GM18507 (cell line): Measurements from ENCODE around the gene CARD19.

Source experiments
- DNase-seq: peaks from one replicate; pipeline ENCODE4 v3.0.0; 2011; ENCODE audit warnings: low read depth; ENCODE audit not compliant: insufficient read length; ENCODE audit errors: extremely low spot score
- FAIRE-seq: peaks from 2 replicates; lab custom pipeline; 2011; peaks lifted over from hg19 to GRCh38; lab: Jason Lieb, UNC

Gene CARD19

GRCh38 chr9:93085676-93086075, 10.3 kb upstream of the CARD19 start:
- peak; percentile 58 for FAIRE-seq
- DNase-seq, result no peak

- FAIRE-seq (no peak), DNase-seq (no peak)
These were observed 9.4 kb upstream of the CARD19 start for GRCh38 chr9:93086447-93087224.

- no peak for DNase-seq
These were observed 7.9 kb upstream of the CARD19 start for GRCh38 chr9:93087971-93088655.

GRCh38 chr9:93088656-93089015, 7.4 kb upstream of the CARD19 start:
- FAIRE-seq, result no peak
- DNase-seq, result no peak

More at GRCh38 chr9:93087971-93088655, 7.9 kb upstream of the CARD19 start:
- FAIRE-seq, result no peak

- DNase-seq (no peak), FAIRE-seq (no peak)
These were observed 7.0 kb upstream of the CARD19 start for GRCh38 chr9:93089024-93089423.

- no peak for DNase-seq
- no peak for FAIRE-seq
These were observed 6.5 kb upstream of the CARD19 start for GRCh38 chr9:93089481-93089991.

- DNase-seq, result no peak
- no peak for FAIRE-seq
These were observed 5.8 kb upstream of the CARD19 start for GRCh38 chr9:93090091-93090655.

- FAIRE-seq (no peak), DNase-seq (no peak)
These were observed 5.0 kb upstream of the CARD19 start for GRCh38 chr9:93091056-93091452.

GRCh38 chr9:93091453-93092081, 4.5 kb upstream of the CARD19 start:
- DNase-seq (no peak), FAIRE-seq (peak; percentile 80)

- DNase-seq (no peak), FAIRE-seq (no peak)
These were observed 3.6 kb upstream of the CARD19 start for GRCh38 chr9:93092251-93092991.

GRCh38 chr9:93093127-93093876, 2.7 kb upstream of the CARD19 start:
- peak; percentile 87 for FAIRE-seq
- DNase-seq, result no peak

- DNase-seq, result no peak
- FAIRE-seq, result no peak
These were observed 1.9 kb upstream of the CARD19 start for GRCh38 chr9:93093877-93094657.

- no peak for DNase-seq
These were observed 1.3 kb upstream of the CARD19 start for GRCh38 chr9:93094658-93095204.

GRCh38 chr9:93095205-93096130, 549 bp upstream of the CARD19 start:
- FAIRE-seq (peak; percentile 97), DNase-seq (peak; percentile 96)

More at GRCh38 chr9:93094658-93095204, 1.3 kb upstream of the CARD19 start:
- no peak for FAIRE-seq

- DNase-seq (no peak), FAIRE-seq (no peak)
These were observed 880 bp downstream of the CARD19 start for GRCh38 chr9:93096811-93097382.

GRCh38 chr9:93097511-93098201, 1.6 kb downstream of the CARD19 start:
- DNase-seq, result no peak
- FAIRE-seq, result no peak
